IMR-90 (cell line): ENCODE measurements around the gene ADSS1. TPM values are rescaled to one million over a fixed set of nuclear protein-coding genes. Genes with fewer than 3 reads are reported as not detected.

Experiments
- ATAC-seq: fragments of 200-7000 bp; cut with Tn5 transposase; 2 replicates; pipeline ENCODE4 v1.9.1; 2020; ENCODE audit warnings: low read depth, mild to moderate bottlenecking, moderate library complexity
- BruUV-seq: library from RNA; stranded (reverse); fragments of 400-500 nt; replicated peaks from 2 replicates; lab custom pipeline; 2021; lab: Mats Ljungman, UMichigan
- CTCF ChIA-PET: fragments of 300-600 bp; formaldehyde crosslinking; extraction: SDS; loops from one replicate; lab custom pipeline; 2021; ENCODE audit warnings: antibody characterized with exemption; lab: Yijun Ruan, JAX
- POLR2A ChIA-PET: fragments of 300-600 bp; sonication (Branson Sonifier 250); formaldehyde crosslinking; loops from one replicate; lab custom pipeline; 2022; ENCODE audit warnings: antibody characterized with exemption; ENCODE audit not compliant: unreplicated experiment; lab: Charles Lee
- DNase-seq: peaks from one replicate; pipeline ENCODE4 v3.0.0; 2013
- H2AFZ ChIP-seq: replicated peaks from 2 replicates; pipeline ENCODE3; 2013; ENCODE audit warnings: low read length, mild to moderate bottlenecking; ENCODE audit not compliant: poor library complexity
- H2AK5ac ChIP-seq: 2 replicates; pipeline ENCODE4 v1.6.1; 2013; ENCODE audit warnings: low read depth, low read length, inconsistent platforms
- H2AK9ac ChIP-seq: replicated peaks from 2 replicates; pipeline ENCODE3; 2013; ENCODE audit warnings: mild to moderate bottlenecking, low read depth, low read length, moderate library complexity; ENCODE audit not compliant: poor library complexity
- H2BK120ac ChIP-seq: 2 replicates; pipeline ENCODE4 v1.6.1; 2013; ENCODE audit warnings: low read depth, low read length, inconsistent platforms
- H2BK15ac ChIP-seq: 3 replicates; pipeline ENCODE4 v1.6.1; 2013; ENCODE audit warnings: low read depth, low read length, inconsistent platforms
- H2BK20ac ChIP-seq: 2 replicates; pipeline ENCODE4 v1.6.1; 2013; ENCODE audit warnings: low read depth, mild to moderate bottlenecking, inconsistent platforms, low read length, moderate library complexity
- H2BK5ac ChIP-seq: 2 replicates; pipeline ENCODE4 v1.6.1; 2013; ENCODE audit warnings: mild to moderate bottlenecking, low read depth, low read length, inconsistent platforms; ENCODE audit not compliant: poor library complexity, severe bottlenecking
- H3K14ac ChIP-seq: replicated peaks from 2 replicates; pipeline ENCODE4 v1.6.1; 2013; ENCODE audit warnings: low read depth, low read length, inconsistent platforms
- H3K18ac ChIP-seq: 2 replicates; pipeline ENCODE4 v1.6.1; 2013; ENCODE audit warnings: low read depth, low read length, control low read depth
- H3K23ac ChIP-seq: 2 replicates; pipeline ENCODE4 v1.6.1; 2013; ENCODE audit warnings: low read depth, low read length, inconsistent platforms
- H3K27ac ChIP-seq: 2 replicates; pipeline ENCODE4 v1.5.1; 2013; ENCODE audit warnings: mild to moderate bottlenecking, control low read depth, low read length; ENCODE audit not compliant: insufficient read depth
- H3K27me3 ChIP-seq: 2 replicates; pipeline ENCODE4 v1.6.1; 2013; ENCODE audit warnings: low read length; ENCODE audit not compliant: control insufficient read depth, insufficient read depth
- H3K36me3 ChIP-seq: 2 replicates; pipeline ENCODE4 v1.6.1; 2013; ENCODE audit warnings: low read length, mixed read lengths; ENCODE audit not compliant: control insufficient read depth, insufficient read depth
- H3K4ac ChIP-seq: 2 replicates; pipeline ENCODE4 v1.6.1; 2013; ENCODE audit warnings: low read depth, low read length, inconsistent platforms
- H3K4me1 ChIP-seq: 2 replicates; pipeline ENCODE4 v1.6.1; 2013; ENCODE audit warnings: low read length, mixed read lengths; ENCODE audit not compliant: control insufficient read depth, insufficient read depth
- H3K4me2 ChIP-seq: 2 replicates; pipeline ENCODE4 v1.6.1; 2013; ENCODE audit warnings: low read depth, mild to moderate bottlenecking, control low read depth, low read length, moderate library complexity
- H3K4me3 ChIP-seq: 2 replicates; pipeline ENCODE4 v1.5.1; 2013; ENCODE audit warnings: low read depth, mild to moderate bottlenecking, control low read depth, low read length, moderate library complexity; ENCODE audit not compliant: insufficient read depth
- H3K56ac ChIP-seq: 2 replicates; pipeline ENCODE4 v1.6.1; 2013; ENCODE audit warnings: low read length, inconsistent platforms; ENCODE audit not compliant: insufficient read depth; ENCODE audit errors: extremely low read depth
- H3K79me1 ChIP-seq, 2 experiments: 2 replicates each; pipeline ENCODE4 v1.6.1; 2013; ENCODE audit warnings: low read length in 2 of 2, inconsistent platforms in 1 of 2, low read depth in 1 of 2
- H3K9ac ChIP-seq: 2 replicates; pipeline ENCODE4 v1.6.1; 2013; ENCODE audit warnings: low read depth, low read length, control low read depth
- H3K9me1 ChIP-seq: 2 replicates; pipeline ENCODE4 v1.6.1; 2013; ENCODE audit warnings: low read length, inconsistent platforms; ENCODE audit not compliant: insufficient read depth
- H3K9me3 ChIP-seq: 2 replicates; pipeline ENCODE4 v1.6.1; 2013; ENCODE audit warnings: low read length; ENCODE audit not compliant: control insufficient read depth, insufficient read depth
- H4K20me1 ChIP-seq: 2 replicates; pipeline ENCODE4 v1.6.1; 2013; ENCODE audit warnings: low read length, inconsistent platforms; ENCODE audit not compliant: insufficient read depth
- H4K5ac ChIP-seq: 2 replicates; pipeline ENCODE4 v1.6.1; 2013; ENCODE audit warnings: mild to moderate bottlenecking, low read depth, low read length, control low read depth
- H4K8ac ChIP-seq, 2 experiments: 2 replicates each; pipeline ENCODE4 v1.6.1; 2013; ENCODE audit warnings: low read depth in 2 of 2, low read length in 2 of 2, control low read depth in 1 of 2, inconsistent platforms in 1 of 2
- H4K91ac ChIP-seq: 2 replicates; pipeline ENCODE4 v1.6.1; 2013; ENCODE audit warnings: low read depth, low read length, inconsistent platforms; ENCODE audit not compliant: insufficient read depth
- NFE2L2 ChIP-seq: fragments of 150-350 bp; IDR thresholded peaks from 2 replicates; pipeline ENCODE4 v1.6.1; 2016; ENCODE audit warnings: low read depth, mild to moderate bottlenecking, low read length
- WGBS, 2 experiments: methylation state at CpG; one replicate each; pipeline versions ENCODE4 v1.1.5 to v1.1.7; 2013; ENCODE audit warnings: missing lambda C conversion rate in 2 of 2; ENCODE audit not compliant: insufficient read length in 1 of 2; ENCODE audit errors: extremely low coverage in 2 of 2; 5-methylcytosine and 5-hydroxymethylcytosine counted together
- dilution Hi-C: fragments of 300-500 bp; cut with HindIII; formaldehyde crosslinking; loops from one replicate; pipeline ENCODE4 v1.14.3; 2018; ENCODE audit warnings: low sequenced_read_pairs; ENCODE audit not compliant: unreplicated experiment
- in situ Hi-C: fragments of 300-500 bp; cut with MboI; formaldehyde crosslinking; loops from 3 replicates; pipeline ENCODE4 v1.14.3; 2019; ENCODE audit warnings: low sequenced_read_pairs, inconsistent platforms, mixed read lengths
- intact Hi-C: fragments of 100-400 bp; cut with micrococcal nuclease; formaldehyde crosslinking; loops from 2 replicates; pipeline ENCODE4 v1.10.0; 2022
- polyA plus RNA-seq, 3 experiments: library from polyadenylated mRNA; depleted of rRNA; stranded (reverse); fragments of >200 nt; gene quantifications; 2 replicates each; pipeline ENCODE4 v1.2.3, GENCODE V29; 2012; ENCODE audit warnings: low replicate concordance in 1 of 3
- total RNA-seq: library from RNA; depleted of rRNA; stranded (reverse); fragments of >200 nt; gene quantifications from 2 replicates; pipeline ENCODE4 v1.2.3, GENCODE V29; 2012

The ADSS1 gene
- total and polyA plus RNA-seq, 2 of the 4 experiments (the other 2 are of a cell fraction) = 1.8 to 5.2 TPM

DNA sequence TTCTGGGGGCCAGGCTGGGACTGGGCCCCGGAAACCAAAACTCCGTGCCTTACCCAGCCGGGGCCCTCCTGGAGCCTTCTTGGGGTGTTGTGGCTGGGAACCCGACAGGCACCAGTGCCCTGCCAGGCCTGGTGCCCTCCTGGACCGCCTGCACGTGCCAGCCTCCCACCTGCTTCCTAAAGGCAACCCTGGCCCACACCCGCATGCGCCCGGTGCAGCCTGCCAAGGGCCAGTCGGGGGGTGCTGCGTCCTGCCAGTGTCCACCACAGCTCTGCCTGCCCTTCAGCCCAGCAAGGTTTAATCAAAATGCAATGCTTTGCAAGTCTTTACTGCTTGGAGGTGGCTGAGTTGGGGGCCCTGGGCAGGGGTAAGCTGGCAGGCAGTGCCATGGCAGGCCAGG, 5.2 kb upstream of the ADSS1 start:
- no peaks in the 10 kb centered on the region for H3K9me3 ChIP-seq
- peaks cover 25% of the 10 kb centered on the region for H4K20me1 ChIP-seq
- dilution Hi-C loops (no loop called here), intact Hi-C loops (no loop called here), in situ Hi-C loops (no loop called here)
- no peak for TF ChIP-seq NFE2L2
- H3K9me1 ChIP-seq = no peaks in the 10 kb centered on the region
- H3K27ac ChIP-seq = no peak overlapping the region
- no peak overlapping the region for H3K4ac ChIP-seq
- H3K9ac ChIP-seq = no peak overlapping the region
- no peak overlapping the region for H3K23ac ChIP-seq
- peaks cover 46% of the 10 kb centered on the region for H3K36me3 ChIP-seq
- no peak overlapping the region for H2BK15ac ChIP-seq
- H3K14ac ChIP-seq = no peak overlapping the region
- H3K79me1 ChIP-seq = peaks cover 12 to 23% of the 10 kb centered on the region in 2 experiments; a peak in 3 of 4 replicates
- BruUV-seq = no TSS peak
- no peak overlapping the region for H2AK5ac ChIP-seq
- H4K91ac ChIP-seq = no peak overlapping the region
- CTCF ChIA-PET = no interaction called here
- no peak overlapping the region for H3K4me2 ChIP-seq
- ATAC-seq (no peak), DNase-seq (no peak)
- H3K18ac ChIP-seq = no peak overlapping the region
- H4K5ac ChIP-seq = no peak overlapping the region
- no peak overlapping the region for H2BK20ac ChIP-seq
- WGBS, 2 experiments = 79% methylated on average over 3 of the region's 11 CpGs; no CpG with 5 or more reads in 1 of the 2 experiments
- H2BK5ac ChIP-seq = no peak overlapping the region
- H4K8ac ChIP-seq = no peak overlapping the region
- H3K4me3 ChIP-seq = no peak overlapping the region
- H2BK120ac ChIP-seq = no peak overlapping the region
- no peak overlapping the region for H2AK9ac ChIP-seq
- no peak overlapping the region for H3K56ac ChIP-seq
- no peak overlapping the region for H2AFZ ChIP-seq
- H3K4me1 ChIP-seq = peaks cover 17% of the 10 kb centered on the region
- no peaks in the 10 kb centered on the region for H3K27me3 ChIP-seq
- POLR2A ChIA-PET = no interaction called here
